ENCODE results near the gene SYF2. TPM values are rescaled to one million over a fixed set of nuclear protein-coding genes. Genes with fewer than 3 reads are reported as not detected.
"Not testable (repeated sequence)": the region's sequence is repeated elsewhere in the genome, so short reads cannot be mapped to it uniquely, and the experiment has no call there.

SYF2 gene
- total RNA-seq: 10 to 100 TPM; 46.3 to 49.8 TPM
- long read RNA-seq, transcript SYF2-201 (7 exons, 1,345 nt): major isoform, 38 of 53 reads
- long read RNA-seq, partial matches to known transcripts: 14 of 53 reads
- long read RNA-seq, other reads (novel, unspliced or antisense): 0 of 53 reads

GRCh38 chr1:25232027-25232865 lies at the start of gene SYF2:
Gene SYF2, minus strand, starts transcription at chr1:25232502. Its CDS starts 35 bp downstream, at chr1:25232467.
- intact Hi-C loops (cut with DNase I, micrococcal nuclease): no loop called here
- peak; percentile 89 for ATAC-seq

DNA sequence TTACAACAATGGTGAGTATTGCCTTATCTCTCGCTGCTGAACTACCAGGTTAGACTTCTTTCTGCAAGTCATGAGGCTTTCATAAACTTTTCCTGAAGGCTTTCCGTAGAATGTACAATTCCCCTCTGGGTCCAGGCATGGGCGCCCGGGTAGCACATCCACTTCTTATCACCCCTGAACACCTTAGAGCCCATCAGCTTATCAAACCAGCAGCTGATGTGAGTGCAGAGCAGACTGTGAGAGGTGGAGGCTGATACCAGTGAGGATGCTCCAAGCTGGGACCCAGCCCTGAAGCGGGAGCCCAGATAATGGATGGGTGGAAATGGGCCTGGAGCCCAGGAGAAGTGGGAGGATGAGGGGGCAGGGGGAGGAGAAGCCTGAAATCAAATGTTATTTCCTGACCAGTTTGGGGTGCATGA lies 47.4 kb upstream of the SYF2 start:
- DNase-seq; intact Hi-C loops (cut with DNase I, micrococcal nuclease); ATAC-seq: not testable (repeated sequence)

More at GRCh38 chr1:25232027-25232865, at the start of gene SYF2:
- DNase-seq: peak; percentile 92 to 94

DNA sequence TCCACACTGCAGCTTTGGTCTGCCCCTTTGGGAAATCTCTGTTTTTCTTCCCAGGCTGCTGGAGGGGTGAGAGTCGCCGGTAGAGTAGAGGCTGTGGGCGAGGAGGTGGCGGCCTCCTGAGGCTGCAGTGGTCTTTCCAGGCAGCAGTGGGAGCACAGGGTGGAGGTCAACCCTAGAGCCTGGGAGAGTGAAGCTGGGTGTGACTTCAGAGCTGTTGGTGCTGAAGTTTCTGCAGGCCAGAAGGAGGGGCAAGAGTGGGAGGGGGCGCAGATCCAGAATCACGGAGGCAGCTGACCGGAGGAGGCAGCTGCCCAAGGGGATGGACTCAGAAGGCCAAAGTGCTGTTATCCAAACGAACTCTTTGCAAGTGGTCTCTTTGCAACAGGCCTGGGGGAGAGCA lies 46.5 kb upstream of the SYF2 start:
- intact Hi-C loops (cut with DNase I, micrococcal nuclease); ATAC-seq; DNase-seq: not testable (repeated sequence)

DNA sequence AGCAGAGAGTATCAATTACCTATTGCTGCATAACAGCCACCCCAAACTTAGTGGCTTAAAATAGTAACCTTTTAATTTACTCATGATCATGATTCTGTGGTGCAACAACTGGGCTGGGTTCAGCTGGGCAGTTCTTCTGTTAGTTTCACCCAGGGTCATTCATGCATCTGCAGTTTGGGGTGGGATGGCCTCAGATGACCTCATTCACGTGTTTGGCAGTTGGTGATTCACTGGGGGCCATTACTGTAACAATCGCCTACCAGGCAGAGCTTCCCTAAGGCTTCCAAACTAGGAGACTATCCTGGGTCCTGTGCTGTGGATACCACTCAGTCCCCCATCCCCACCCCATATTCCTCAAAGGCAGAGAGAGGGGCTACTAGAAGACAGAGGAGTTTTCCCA lies 46.1 kb upstream of the SYF2 start:
- ATAC-seq; intact Hi-C loops (cut with DNase I, micrococcal nuclease); DNase-seq: not testable (repeated sequence)

GRCh38 chr1:25277295-25277694 lies 45.0 kb upstream of the SYF2 start:
- ATAC-seq: not testable (repeated sequence)

DNA sequence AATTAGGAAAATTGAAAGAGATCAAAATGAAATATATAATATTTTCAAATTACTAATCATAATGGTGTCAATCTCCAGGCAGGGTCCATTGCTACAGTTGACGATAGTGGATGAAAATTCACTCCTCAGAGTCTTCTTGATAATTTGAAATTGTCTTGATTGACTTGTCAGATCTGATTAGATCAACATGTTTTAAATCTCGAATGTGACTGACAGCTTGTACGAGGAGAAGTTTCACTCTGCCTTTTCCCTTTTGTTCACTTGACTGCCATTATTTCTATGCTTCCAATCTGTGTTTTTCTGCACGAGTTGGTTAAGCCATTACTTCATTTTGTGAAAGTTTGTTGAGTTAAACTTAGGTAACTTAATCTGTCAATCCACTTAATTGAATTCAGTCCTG lies 43.3 kb upstream of the SYF2 start:
- DNase-seq; ATAC-seq; intact Hi-C loops (cut with DNase I, micrococcal nuclease): not testable (repeated sequence)

More at GRCh38 chr1:25277295-25277694, 45.0 kb upstream of the SYF2 start:
- intact Hi-C loops (cut with DNase I, micrococcal nuclease); DNase-seq: not testable (repeated sequence)

GRCh38 chr1:25272238-25272637 lies 39.9 kb upstream of the SYF2 start, which contains the start of gene RHD:
Gene RHD, plus strand, starts transcription at chr1:25272509. Its CDS starts 39 bp downstream, at chr1:25272548.
- intact Hi-C loops (cut with DNase I, micrococcal nuclease); ATAC-seq; DNase-seq: not testable (repeated sequence)

GRCh38 chr1:25268143-25268760 lies 36.0 kb upstream of the SYF2 start:
- ATAC-seq; DNase-seq; intact Hi-C loops (cut with DNase I, micrococcal nuclease): not testable (repeated sequence)

DNA sequence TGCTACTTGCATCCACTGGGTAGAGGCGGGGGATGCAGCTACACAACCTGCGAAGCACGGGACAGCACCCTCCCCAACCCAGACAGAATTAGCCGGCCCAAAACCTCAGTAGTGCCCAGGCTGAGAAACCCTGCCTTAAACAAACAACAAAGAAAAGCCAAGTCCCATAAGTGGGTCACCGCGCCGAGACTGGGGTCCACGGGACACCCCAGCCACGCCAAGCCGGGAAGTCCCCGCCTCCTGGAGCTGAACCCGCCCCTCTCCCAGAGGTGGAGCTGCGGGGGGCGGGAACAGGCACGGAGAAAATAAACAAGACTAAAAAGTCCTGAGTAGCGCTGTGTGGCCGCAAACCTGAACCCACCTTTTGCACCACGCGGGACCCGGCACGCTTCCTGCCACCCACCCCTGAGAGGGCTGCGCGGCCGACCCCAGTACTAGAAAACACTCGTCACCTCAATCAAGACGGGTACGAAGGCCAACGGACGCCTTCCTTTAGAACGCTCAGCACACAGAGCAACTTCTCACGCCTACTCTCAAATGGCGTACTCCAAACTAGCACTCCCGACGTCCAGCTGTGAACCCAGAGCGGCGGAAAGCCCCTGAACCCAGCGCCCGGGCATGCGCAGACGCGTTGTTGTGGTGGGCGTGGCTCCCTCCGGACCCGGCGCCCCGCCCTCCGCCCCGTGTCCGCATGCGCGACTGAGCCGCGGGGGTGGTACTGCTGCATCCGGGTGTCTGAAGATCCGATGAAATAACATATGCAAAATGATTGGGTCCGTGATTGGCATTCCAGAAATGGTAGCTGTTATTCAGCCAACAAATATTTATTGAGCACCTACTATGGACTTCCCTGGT lies 35.2 kb upstream of the SYF2 start:
- intact Hi-C loops (cut with DNase I, micrococcal nuclease): not testable (repeated sequence)
- DNase-seq: peak in 1 of 2 donors; percentile 77
- ATAC-seq: peak; percentile 95

- DNase-seq (peak in 1 of 2 donors; percentile 31), ATAC-seq (peak; percentile 71)
- intact Hi-C loops (cut with DNase I, micrococcal nuclease): not testable (repeated sequence)
Measured at GRCh38 chr1:25266554-25267287, 34.4 kb upstream of the SYF2 start.

DNA sequence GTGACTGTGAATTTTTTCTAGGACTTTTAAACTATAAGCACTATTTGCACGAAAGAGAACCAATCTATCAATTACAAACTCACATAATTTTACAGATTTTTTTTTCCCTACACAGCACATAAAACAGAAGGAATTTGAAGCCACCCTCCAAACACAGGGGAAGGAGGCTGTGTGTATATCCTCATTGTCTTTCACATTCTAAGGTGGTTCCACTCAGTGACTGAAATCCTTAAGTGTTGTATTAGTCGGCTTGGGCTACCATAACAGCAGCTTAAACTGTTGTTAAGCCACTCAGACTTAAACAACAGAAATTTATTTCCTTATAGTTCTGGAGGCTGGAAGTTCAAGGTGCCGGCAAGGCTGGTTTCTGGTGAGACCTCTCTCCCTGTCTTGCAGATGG lies 28.0 kb upstream of the SYF2 start:
- not testable (repeated sequence) for ATAC-seq

DNA sequence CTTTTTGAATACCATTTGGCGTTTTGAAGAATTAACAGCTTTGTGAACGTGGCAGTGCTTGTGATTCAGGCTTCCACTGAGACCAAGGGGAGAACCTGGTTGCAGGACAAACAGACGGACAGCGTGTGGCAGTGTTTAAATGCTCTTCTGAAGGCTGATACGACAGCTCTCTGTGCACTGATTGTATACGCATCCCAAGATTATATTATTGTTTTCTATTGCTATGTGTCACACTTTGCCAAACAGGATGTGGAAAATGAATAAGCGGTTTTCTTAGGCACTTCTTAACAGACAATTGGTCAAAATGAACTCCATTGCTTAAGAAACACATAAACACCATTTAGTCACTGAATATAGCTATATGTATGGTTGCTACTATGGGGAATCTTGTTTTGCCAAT lies 27.5 kb upstream of the SYF2 start:
- DNase-seq; intact Hi-C loops (cut with DNase I, micrococcal nuclease); ATAC-seq: not testable (repeated sequence)

More for the DNA sequence above, 28.0 kb upstream of the SYF2 start:
- DNase-seq; intact Hi-C loops (cut with DNase I, micrococcal nuclease): not testable (repeated sequence)

GRCh38 chr1:25257196-25257595 lies 24.9 kb upstream of the SYF2 start:
- DNase-seq (no peak), ATAC-seq (no peak)
- intact Hi-C loops (cut with DNase I, micrococcal nuclease): no loop called here

- intact Hi-C loops (cut with DNase I, micrococcal nuclease): no loop called here
- ATAC-seq: no peak
Measured at GRCh38 chr1:25256578-25256965, 24.3 kb upstream of the SYF2 start.

DNA sequence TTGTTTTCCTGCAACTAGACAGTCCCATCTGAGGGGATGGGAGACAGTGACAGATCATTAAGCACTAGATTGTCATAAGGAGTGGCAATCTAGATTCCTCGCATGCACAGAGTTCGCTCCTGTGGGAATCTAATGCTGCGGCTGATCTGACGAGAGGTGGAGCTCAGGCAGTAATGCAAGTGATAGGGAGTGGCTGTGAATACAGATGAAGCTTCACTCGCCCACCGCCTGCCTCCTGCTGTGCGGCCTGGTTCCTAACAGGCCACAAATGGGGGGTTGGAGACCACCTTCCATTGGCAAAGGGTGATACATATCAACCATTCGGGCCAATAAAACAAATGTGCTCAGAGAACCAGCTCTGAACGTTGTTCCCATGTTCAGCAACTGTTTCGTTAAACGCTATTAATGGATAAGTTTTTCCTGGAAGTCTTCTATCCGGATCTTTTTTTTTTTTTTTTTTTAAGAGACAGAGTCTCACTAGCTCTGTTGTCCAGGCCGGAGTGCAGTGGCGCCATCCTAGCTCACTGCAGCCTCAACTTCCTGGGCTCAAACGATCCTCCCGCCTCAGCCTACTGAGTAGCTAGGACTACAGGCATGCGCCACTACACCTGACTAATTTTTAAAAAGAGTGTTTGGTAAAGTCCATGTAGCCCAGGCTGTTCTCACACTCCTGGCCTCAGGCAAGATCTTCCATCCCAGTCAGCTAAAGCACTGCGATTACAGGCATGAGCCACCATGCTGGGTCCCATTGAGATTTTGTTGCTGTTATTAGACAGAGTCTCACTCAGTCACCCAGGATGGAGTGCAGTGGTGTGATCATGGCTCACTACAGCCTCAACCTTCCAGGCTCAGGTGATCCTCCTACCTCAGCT lies 23.6 kb upstream of the SYF2 start:
- intact Hi-C loops (cut with DNase I, micrococcal nuclease): no loop called here
- DNase-seq: no peak
- no peak for ATAC-seq

More at GRCh38 chr1:25256578-25256965, 24.3 kb upstream of the SYF2 start:
- DNase-seq: no peak

DNA sequence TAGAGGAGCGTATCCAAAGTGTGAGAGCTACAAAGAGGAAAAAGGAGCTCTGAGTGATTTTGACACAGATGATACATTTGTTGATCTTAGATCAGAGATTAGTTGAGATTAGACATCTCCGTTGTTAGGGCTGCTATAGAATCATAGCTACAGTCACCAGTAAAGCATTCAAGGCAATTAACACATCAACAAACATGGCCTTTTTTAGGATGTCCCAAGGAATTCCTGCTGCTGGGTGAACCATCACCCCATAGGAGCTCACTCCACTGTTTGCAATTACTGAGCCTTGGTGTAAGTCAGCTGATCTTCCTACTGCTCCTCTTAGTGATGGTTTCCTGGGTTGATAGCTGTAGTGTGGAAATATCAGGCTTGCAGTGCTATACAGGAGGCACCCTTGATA lies 21.6 kb upstream of the SYF2 start:
- no peak for DNase-seq
- ATAC-seq: no peak
- intact Hi-C loops (cut with DNase I, micrococcal nuclease): no loop called here
